ENCODE measurements around the gene CEMIP2.

The CEMIP2 gene

GRCh38 chr9:71680189-71680980, 87.9 kb downstream of the CEMIP2 start:
- H3K79me2 ChIP-seq (ENCODE audit: insufficient read depth, low read length): no peaks in the 10 kb centered on the region
- H2AFZ ChIP-seq (ENCODE audit: low read depth, low read length, severe bottlenecking): no peak overlapping the region
- no peaks in the 10 kb centered on the region for H4K20me1 ChIP-seq (ENCODE audit: low read depth, low read length)
- no peaks in the 10 kb centered on the region for H3K9me3 ChIP-seq (ENCODE audit: insufficient read depth, low read length)
- no peak overlapping the region for H3K9ac ChIP-seq (ENCODE audit: low read length)
- no peaks in the 10 kb centered on the region for H3K27me3 ChIP-seq (ENCODE audit: low read length)
- no peak overlapping the region for H3K4me2 ChIP-seq (ENCODE audit: low read depth, low read length, poor library complexity, severe bottlenecking)
- H3K36me3 ChIP-seq (ENCODE audit: low read length): no peaks in the 10 kb centered on the region
- TF ChIP-seq CTCF (IDR thresholded peaks at IDR 0.05; ENCODE audit: insufficient read depth, low read length, poor library complexity, severe bottlenecking): no peak
- TF ChIP-seq EZH2phosphoT487 (conservative IDR thresholded peaks at IDR 0.05; ENCODE audit: low read length): no peak
- H3F3A ChIP-seq (ENCODE audit: insufficient read depth): no peaks in the 10 kb centered on the region
- H3K9me2 ChIP-seq (replicated peaks; ENCODE audit: insufficient read depth, low read length): no peaks in the 10 kb centered on the region
- no peak overlapping the region for H3K4me3 ChIP-seq (ENCODE audit: insufficient read depth, low read length, poor library complexity, severe bottlenecking)
- no peak overlapping the region for H3K27ac ChIP-seq (ENCODE audit: low read depth, low read length)

GRCh38 chr9:71678999-71679398, 89.3 kb downstream of the CEMIP2 start:
- TF ChIP-seq EZH2phosphoT487 (conservative IDR thresholded peaks at IDR 0.05; ENCODE audit: low read length) (no peak), CTCF (IDR thresholded peaks at IDR 0.05; ENCODE audit: insufficient read depth, low read length, poor library complexity, severe bottlenecking) (no peak)
- H3F3A ChIP-seq (ENCODE audit: insufficient read depth): no peaks in the 10 kb centered on the region

GRCh38 chr9:71677209-71677608, 91.1 kb downstream of the CEMIP2 start:
- no peaks in the 10 kb centered on the region for H3K79me2 ChIP-seq (ENCODE audit: insufficient read depth, low read length)
- no peak overlapping the region for H3K4me3 ChIP-seq (ENCODE audit: insufficient read depth, low read length, poor library complexity, severe bottlenecking)
- TF ChIP-seq EZH2phosphoT487 (conservative IDR thresholded peaks at IDR 0.05; ENCODE audit: low read length) (no peak), CTCF (IDR thresholded peaks at IDR 0.05; ENCODE audit: insufficient read depth, low read length, poor library complexity, severe bottlenecking) (no peak)
- no peak overlapping the region for H3K27ac ChIP-seq (ENCODE audit: low read depth, low read length)
- H3K9ac ChIP-seq (ENCODE audit: low read length): no peak overlapping the region
- H3K9me2 ChIP-seq (replicated peaks; ENCODE audit: insufficient read depth, low read length): no peaks in the 10 kb centered on the region
- H2AFZ ChIP-seq (ENCODE audit: low read depth, low read length, severe bottlenecking): no peak overlapping the region
- H3F3A ChIP-seq (ENCODE audit: insufficient read depth): no peaks in the 10 kb centered on the region
- no peaks in the 10 kb centered on the region for H3K36me3 ChIP-seq (ENCODE audit: low read length)
- no peaks in the 10 kb centered on the region for H3K9me3 ChIP-seq (ENCODE audit: insufficient read depth, low read length)
- H3K4me2 ChIP-seq (ENCODE audit: low read depth, low read length, poor library complexity, severe bottlenecking): no peak overlapping the region
- no peaks in the 10 kb centered on the region for H3K27me3 ChIP-seq (ENCODE audit: low read length)
- H4K20me1 ChIP-seq (ENCODE audit: low read depth, low read length): no peaks in the 10 kb centered on the region

More at GRCh38 chr9:71678999-71679398, 89.3 kb downstream of the CEMIP2 start:
- no peaks in the 10 kb centered on the region for H3K36me3 ChIP-seq (ENCODE audit: low read length)
- H3K27me3 ChIP-seq (ENCODE audit: low read length): no peaks in the 10 kb centered on the region
- no peaks in the 10 kb centered on the region for H3K9me2 ChIP-seq (replicated peaks; ENCODE audit: insufficient read depth, low read length)
- H3K4me3 ChIP-seq (ENCODE audit: insufficient read depth, low read length, poor library complexity, severe bottlenecking): no peak overlapping the region
- no peaks in the 10 kb centered on the region for H3K79me2 ChIP-seq (ENCODE audit: insufficient read depth, low read length)
- H3K9ac ChIP-seq (ENCODE audit: low read length): no peak overlapping the region
- no peak overlapping the region for H2AFZ ChIP-seq (ENCODE audit: low read depth, low read length, severe bottlenecking)
- H3K27ac ChIP-seq (ENCODE audit: low read depth, low read length): no peak overlapping the region
- H3K9me3 ChIP-seq (ENCODE audit: insufficient read depth, low read length): no peaks in the 10 kb centered on the region
- no peaks in the 10 kb centered on the region for H4K20me1 ChIP-seq (ENCODE audit: low read depth, low read length)
- no peak overlapping the region for H3K4me2 ChIP-seq (ENCODE audit: low read depth, low read length, poor library complexity, severe bottlenecking)

Data from SU-DHL-6 (cell line).